Kidney (tissue), 14 donors: ENCODE measurements around the gene WDR5. TPM values are rescaled to one million over a fixed set of nuclear protein-coding genes. Genes with fewer than 3 reads are reported as not detected.

Experiments used
- DNase-seq, 5 donors: peaks; one replicate each; pipeline ENCODE4 v3.0.0-alpha.2; 2013 to 2020
- FAIRE-seq: peaks from 2 replicates; lab custom pipeline; 2012; peaks lifted over from hg19 to GRCh38; lab: Jason Lieb, UNC
- H3K27ac ChIP-seq, 2 donors: one replicate each; pipeline ENCODE4 v1.7.0; 2013; ENCODE audit warnings: low read depth in 2 of 2, low read length in 2 of 2, inconsistent platforms in 1 of 2
- H3K27me3 ChIP-seq: one replicate; pipeline ENCODE4 v1.7.1; 2013; ENCODE audit warnings: low read length, inconsistent platforms; ENCODE audit not compliant: control insufficient read depth, insufficient read depth
- H3K36me3 ChIP-seq, 3 donors: one replicate each; pipeline versions ENCODE4 v1.7.0 to v1.7.1; 2013; ENCODE audit warnings: low read length in 3 of 3, control low read depth in 1 of 3, inconsistent platforms in 1 of 3; ENCODE audit not compliant: insufficient read depth in 3 of 3, control insufficient read depth in 2 of 3
- H3K4me1 ChIP-seq, 3 donors: one replicate each; pipeline versions ENCODE4 v1.7.0 to v1.7.1; 2013; ENCODE audit warnings: low read length in 3 of 3, inconsistent platforms in 1 of 3, low read depth in 1 of 3; ENCODE audit not compliant: control insufficient read depth in 2 of 3, insufficient read depth in 2 of 3
- H3K4me3 ChIP-seq, 3 donors: one replicate each; pipeline versions ENCODE4 v1.7.0 to v1.8.1; 2013; ENCODE audit warnings: low read length in 3 of 3, control low read depth in 1 of 3, inconsistent platforms in 1 of 3
- H3K9ac ChIP-seq, 3 donors: one replicate each; pipeline versions ENCODE4 v1.7.0 to v1.7.1; 2013; ENCODE audit warnings: low read length in 3 of 3, control low read depth in 1 of 3, inconsistent platforms in 1 of 3
- H3K9me3 ChIP-seq, 3 donors: one replicate each; pipeline versions ENCODE4 v1.7.0 to v1.7.1; 2013; ENCODE audit warnings: low read length in 3 of 3, control low read depth in 1 of 3, inconsistent platforms in 1 of 3; ENCODE audit not compliant: control insufficient read depth in 2 of 3, insufficient read depth in 1 of 3
- intact Hi-C: fragments of 100-400 bp; cut with DNase I; formaldehyde crosslinking; loops from one replicate; pipeline ENCODE4 v1.11.1; 2022
- polyA plus RNA-seq: library from polyadenylated mRNA; stranded (reverse); fragments of 350-450 nt; fragmentation: Illumina TruSeq; extraction: RNeasy Lipid Tissue Mini Kit (QIAGEN cat#74804); gene quantifications from one replicate; pipeline ENCODE4 v1.2.3, GENCODE V29; 2014; ENCODE audit warnings: low read depth, low replicate concordance; ENCODE audit not compliant: insufficient read depth
- total RNA-seq: library from RNA; stranded (reverse); fragmentation: NEBNext Ultra II Directional; extraction: Animal tissue kit (Norgen Biotek cat#: 25700); gene quantifications from one replicate; pipeline ENCODE4 v1.2.1, GENCODE V29; 2021
- TF ChIP-seq, protein P1 (sequence below): IDR thresholded peaks from 3 replicates; pipeline ENCODE4 v1.5.1; 2012; ENCODE audit warnings: mild to moderate bottlenecking, moderate library complexity, borderline replicate concordance; ENCODE audit not compliant: insufficient read depth; ENCODE audit errors: extremely low read depth
- donor health status: control.
- donor health status: control.
- donor health status: control.
- donor health status: control.
- donor health status: control.
- donor health status: DM: yes; HTN: yes; CAD: no.
- donor health status: Normal renal cell carcinoma (clear cell type).

WDR5 gene
- total and polyA plus RNA-seq, 2 donors from 2014 or later: 18.8 to 25.4 TPM

- Histone ChIP-seq H3K27ac (peak overlapping the region in 1 of 2 donors; percentile 43), H3K27me3 (no peaks in the 10 kb centered on the region), H3K36me3 (no peaks in the 10 kb centered on the region), H3K4me3 (no peak overlapping the region), H3K9me3 (peaks cover 0 to 5% (median 0%) of the 10 kb centered on the region in 3 donors), H3K9ac (no peak overlapping the region), H3K4me1 (peaks cover 0 to 34% (median 6%) of the 10 kb centered on the region in 3 donors)
- TF ChIP-seq, protein P1, sequence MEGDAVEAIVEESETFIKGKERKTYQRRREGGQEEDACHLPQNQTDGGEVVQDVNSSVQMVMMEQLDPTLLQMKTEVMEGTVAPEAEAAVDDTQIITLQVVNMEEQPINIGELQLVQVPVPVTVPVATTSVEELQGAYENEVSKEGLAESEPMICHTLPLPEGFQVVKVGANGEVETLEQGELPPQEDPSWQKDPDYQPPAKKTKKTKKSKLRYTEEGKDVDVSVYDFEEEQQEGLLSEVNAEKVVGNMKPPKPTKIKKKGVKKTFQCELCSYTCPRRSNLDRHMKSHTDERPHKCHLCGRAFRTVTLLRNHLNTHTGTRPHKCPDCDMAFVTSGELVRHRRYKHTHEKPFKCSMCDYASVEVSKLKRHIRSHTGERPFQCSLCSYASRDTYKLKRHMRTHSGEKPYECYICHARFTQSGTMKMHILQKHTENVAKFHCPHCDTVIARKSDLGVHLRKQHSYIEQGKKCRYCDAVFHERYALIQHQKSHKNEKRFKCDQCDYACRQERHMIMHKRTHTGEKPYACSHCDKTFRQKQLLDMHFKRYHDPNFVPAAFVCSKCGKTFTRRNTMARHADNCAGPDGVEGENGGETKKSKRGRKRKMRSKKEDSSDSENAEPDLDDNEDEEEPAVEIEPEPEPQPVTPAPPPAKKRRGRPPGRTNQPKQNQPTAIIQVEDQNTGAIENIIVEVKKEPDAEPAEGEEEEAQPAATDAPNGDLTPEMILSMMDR: no peak
- no peak for FAIRE-seq
- intact Hi-C loops: no loop called here
- DNase-seq: peak; percentile 52 to 92 (median 63)
Observed at GRCh38 chr9:134178768-134179551, 43.1 kb downstream of the WDR5 start.

DNA sequence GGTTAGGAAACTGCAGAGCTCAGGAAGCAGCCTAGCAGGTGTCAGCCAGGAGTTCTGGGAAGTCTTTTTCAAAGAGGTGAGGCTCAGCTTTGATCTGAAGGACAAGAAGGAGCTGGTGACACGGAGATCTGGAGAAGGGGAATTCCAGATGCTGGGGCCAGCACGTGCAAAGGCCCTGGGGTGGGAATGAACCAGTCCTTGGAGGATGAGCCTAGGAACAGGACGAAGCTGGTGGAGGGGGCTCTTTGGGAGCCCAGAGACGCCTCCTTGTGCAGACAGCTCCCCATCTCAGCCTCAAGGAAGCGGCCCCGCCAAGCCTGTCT is 43.7 kb downstream of the WDR5 start:
- intact Hi-C loops: no loop called here
- Histone ChIP-seq H3K9me3 (peaks cover 0 to 5% (median 0%) of the 10 kb centered on the region in 3 donors), H3K27me3 (no peaks in the 10 kb centered on the region), H3K4me3 (no peak overlapping the region), H3K36me3 (no peaks in the 10 kb centered on the region), H3K27ac (no peak overlapping the region), H3K4me1 (peaks cover 0 to 29% (median 6%) of the 10 kb centered on the region in 3 donors), H3K9ac (no peak overlapping the region)
- FAIRE-seq: no peak
- peak in 1 of 5 donors; percentile 75 for DNase-seq
- TF ChIP-seq, protein P1: no peak

- Histone ChIP-seq H3K27me3 (no peaks in the 10 kb centered on the region), H3K9ac (no peak overlapping the region), H3K36me3 (no peaks in the 10 kb centered on the region), H3K27ac (no peak overlapping the region), H3K9me3 (peaks cover 0 to 5% (median 0%) of the 10 kb centered on the region in 3 donors), H3K4me1 (peaks cover 0 to 24% (median 6%) of the 10 kb centered on the region in 3 donors), H3K4me3 (no peak overlapping the region)
- TF ChIP-seq, protein P1: no peak
- intact Hi-C loops: no loop called here
- DNase-seq (peak in 2 of 5 donors; percentile 44 to 63), FAIRE-seq (no peak)
Observed at GRCh38 chr9:134179918-134180785, 44.3 kb downstream of the WDR5 start.
